Measurements from ENCODE around the gene CLSTN2. TPM values are rescaled to one million over a fixed set of nuclear protein-coding genes. Genes with fewer than 3 reads are reported as not detected.

Gene CLSTN2
- total and polyA plus RNA-seq, 2 of the 13 experiments (the other 11 are each of a cell fraction or from before 2014, with no cell fraction given): not detected

- CTCF ChIA-PET (ENCODE audit: low intra/inter-chr PET ratio, low total read pairs): no interaction called here
- WGBS (ENCODE audit: low lambda C conversion rate): 40% methylated on average over 5 of the region's 5 CpGs
- no peak overlapping the region for H3K9ac ChIP-seq (ENCODE audit: insufficient read depth, low read depth, low read length)
- no peaks in the 10 kb centered on the region for H3K4me1 ChIP-seq (ENCODE audit: insufficient read depth, low read length)
- in situ Hi-C loops (cut with HindIII; ENCODE audit: extremely low pct_ligation_motif_present, low pct_unique_long_range_greater_than_20kb): no loop called here
- ATAC-seq: no peak
- H3K36me3 ChIP-seq (replicated peaks in 1 of 2; ENCODE audit: control insufficient read depth in 1 of 2, insufficient read depth in 2 of 2, low read length in 2 of 2): no peaks in the 10 kb centered on the region
- no peaks in the 10 kb centered on the region for H3K9me3 ChIP-seq (ENCODE audit: low read length)
- H3K4me2 ChIP-seq (ENCODE audit: low read depth, low read length): no peak overlapping the region
- no peak overlapping the region for H2AFZ ChIP-seq (ENCODE audit: low read length)
- POLR2A ChIA-PET: no interaction called here
- no peaks in the 10 kb centered on the region for H3K27me3 ChIP-seq (ENCODE audit: control insufficient read depth in 1 of 2, insufficient read depth in 2 of 2, low read length in 2 of 2)
- TF ChIP-seq ZBED4 (CRISPR knock-in tag; IDR thresholded peaks at IDR 0.05; ENCODE audit: borderline replicate concordance): no peak
- TF ChIP-seq HNF1A (IDR thresholded peaks at IDR 0.05; ENCODE audit: low read depth): no peak
- TF ChIP-seq HNF1A (CRISPR knock-in tag; IDR thresholded peaks at IDR 0.05; ENCODE audit: borderline replicate concordance): no peak
- TF ChIP-seq MTA1 (CRISPR knock-in tag; IDR thresholded peaks at IDR 0.05; ENCODE audit: borderline replicate concordance): no peak
- no peak for TF ChIP-seq EP300 (IDR thresholded peaks at IDR 0.05; ENCODE audit: low read depth in 2 of 2, low read length in 2 of 2)
- no peak for TF ChIP-seq EP300 (CRISPR knock-in tag; IDR thresholded peaks at IDR 0.05; ENCODE audit: borderline replicate concordance)
- no peak for TF ChIP-seq ZNF883 (CRISPR knock-in tag; IDR thresholded peaks at IDR 0.05; ENCODE audit: not compliant biosample characterization)
- no peak for TF ChIP-seq IKZF5 (CRISPR knock-in tag; IDR thresholded peaks at IDR 0.05)
- no peak for TF ChIP-seq CCDC6 (CRISPR knock-in tag; IDR thresholded peaks at IDR 0.05)
- no peak for TF ChIP-seq ZNF264 (CRISPR knock-in tag; IDR thresholded peaks at IDR 0.05)
- TF ChIP-seq ZNF800 (CRISPR knock-in tag; IDR thresholded peaks at IDR 0.05): no peak
- no peak for TF ChIP-seq SRF (IDR thresholded peaks at IDR 0.05; ENCODE audit: low read depth, low read length)
- H3K27ac ChIP-seq (ENCODE audit: extremely low read length, insufficient read depth, low read length): no peak overlapping the region
- no peak for DNase-seq (ENCODE audit: low spot score)
- FAIRE-seq: no peak
- no peaks in the 10 kb centered on the region for H4K20me1 ChIP-seq (ENCODE audit: insufficient read depth, low read length)
- H3K4me3 ChIP-seq (replicated peaks in 1 of 3; ENCODE audit: insufficient read depth in 1 of 3, low read depth in 2 of 3, low read length in 3 of 3): no peak overlapping the region
- H3K79me2 ChIP-seq (ENCODE audit: insufficient read depth, low read length): no peaks in the 10 kb centered on the region
- BruUV-seq (replicated peaks): no TSS peak
- intact Hi-C loops (cut with micrococcal nuclease; ENCODE audit: unreplicated experiment): no loop called here
Observed at GRCh38 chr3:140449413-140450256, 514.6 kb downstream of the CLSTN2 start.
